ENCODE data around the gene PTGES3L. TPM values are rescaled to one million over a fixed set of nuclear protein-coding genes. Genes with fewer than 3 reads are reported as not detected.

PTGES3L gene
- total RNA-seq, 1 donor from 2014 or later = 1.4 TPM

DNA sequence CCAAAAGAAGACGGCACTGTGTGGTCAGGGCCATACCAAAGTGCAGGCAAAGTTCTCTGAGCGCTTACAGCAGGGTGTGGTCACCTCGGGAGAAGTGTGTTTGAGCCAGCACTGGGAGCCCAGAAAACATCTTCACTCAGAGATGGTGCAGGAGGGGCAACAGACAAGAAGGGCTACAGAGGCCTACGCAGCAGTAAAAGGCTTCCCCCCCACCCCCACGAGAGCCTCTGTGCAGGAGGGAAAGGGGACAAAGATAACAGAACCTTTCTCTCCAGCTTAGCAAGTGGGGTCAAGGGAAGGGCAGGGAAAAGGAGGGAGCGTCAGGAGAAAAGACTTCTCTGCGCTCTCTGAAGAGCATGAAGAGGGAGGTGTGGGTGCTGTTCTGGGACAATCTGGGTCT is 39.5 kb upstream of the PTGES3L start:
- no peak overlapping the region for H3K27ac Mint-ChIP-seq
- intact Hi-C loops (cut with micrococcal nuclease) = no loop called here
- H3K27me3 Mint-ChIP-seq = peaks cover 4% of the 10 kb centered on the region
- peaks cover 2% of the 10 kb centered on the region for H3K36me3 Mint-ChIP-seq (ENCODE audit: low read depth)
- peaks cover 23% of the 10 kb centered on the region for H3K4me1 Mint-ChIP-seq
- H3K9me3 Mint-ChIP-seq = no peaks in the 10 kb centered on the region
- no peak for DNase-seq
- H3K4me3 Mint-ChIP-seq = peak overlapping the region; percentile 5

- intact Hi-C loops (cut with micrococcal nuclease) = no loop called here
- Mint-ChIP-seq H3K36me3 (ENCODE audit: low read depth) (peaks cover 7% of the 10 kb centered on the region), H3K27ac (no peak overlapping the region), H3K4me3 (no peak overlapping the region), H3K9me3 (no peaks in the 10 kb centered on the region), H3K27me3 (peaks cover 2% of the 10 kb centered on the region), H3K4me1 (peaks cover 21% of the 10 kb centered on the region)
- DNase-seq = no peak
These were observed 39.1 kb upstream of the PTGES3L start for GRCh38 chr17:43018932-43019331.

GRCh38 chr17:43018008-43018853 is 38.4 kb upstream of the PTGES3L start:
- Mint-ChIP-seq H3K9me3 (no peaks in the 10 kb centered on the region), H3K27me3 (peaks cover 2% of the 10 kb centered on the region), H3K4me3 (no peak overlapping the region), H3K27ac (no peak overlapping the region), H3K4me1 (peaks cover 21% of the 10 kb centered on the region), H3K36me3 (ENCODE audit: low read depth) (peaks cover 12% of the 10 kb centered on the region)
- peak; percentile 83 for DNase-seq
- intact Hi-C loops (cut with micrococcal nuclease) = no loop called here

GRCh38 chr17:43016216-43016615 is 36.3 kb upstream of the PTGES3L start:
- DNase-seq = no peak
- H3K27me3 Mint-ChIP-seq = peaks cover under 1% of the 10 kb centered on the region
- peaks cover 22% of the 10 kb centered on the region for H3K4me1 Mint-ChIP-seq
- H3K27ac Mint-ChIP-seq = no peak overlapping the region
- peaks cover 24% of the 10 kb centered on the region for H3K36me3 Mint-ChIP-seq (ENCODE audit: low read depth)
- H3K9me3 Mint-ChIP-seq = no peaks in the 10 kb centered on the region
- H3K4me3 Mint-ChIP-seq = no peak overlapping the region
- intact Hi-C loops (cut with micrococcal nuclease) = no loop called here

- Mint-ChIP-seq H3K4me1 (peaks cover 20% of the 10 kb centered on the region), H3K4me3 (no peak overlapping the region), H3K36me3 (ENCODE audit: low read depth) (peaks cover 26% of the 10 kb centered on the region), H3K27ac (no peak overlapping the region), H3K27me3 (no peaks in the 10 kb centered on the region), H3K9me3 (no peaks in the 10 kb centered on the region)
- intact Hi-C loops (cut with micrococcal nuclease) = no loop called here
- DNase-seq = no peak
These were observed 35.7 kb upstream of the PTGES3L start for GRCh38 chr17:43015579-43015978.

GRCh38 chr17:43014649-43015542 is 35.0 kb upstream of the PTGES3L start:
- H3K27me3 Mint-ChIP-seq = no peaks in the 10 kb centered on the region
- peak overlapping the region; percentile 20 for H3K27ac Mint-ChIP-seq
- intact Hi-C loops (cut with micrococcal nuclease) = no loop called here
- H3K4me3 Mint-ChIP-seq = no peak overlapping the region
- H3K9me3 Mint-ChIP-seq = no peaks in the 10 kb centered on the region
- H3K36me3 Mint-ChIP-seq (ENCODE audit: low read depth) = peaks cover 28% of the 10 kb centered on the region
- no peak for DNase-seq
- H3K4me1 Mint-ChIP-seq = peaks cover 25% of the 10 kb centered on the region

- H3K27ac Mint-ChIP-seq = peak overlapping the region; percentile 20
- no peak overlapping the region for H3K4me3 Mint-ChIP-seq
- no peaks in the 10 kb centered on the region for H3K9me3 Mint-ChIP-seq
- H3K27me3 Mint-ChIP-seq = no peaks in the 10 kb centered on the region
- no peak for DNase-seq
- intact Hi-C loops (cut with micrococcal nuclease) = no loop called here
- H3K36me3 Mint-ChIP-seq (ENCODE audit: low read depth) = peaks cover 28% of the 10 kb centered on the region
- H3K4me1 Mint-ChIP-seq = peaks cover 19% of the 10 kb centered on the region
These were observed 34.3 kb upstream of the PTGES3L start for GRCh38 chr17:43014020-43014648.

GRCh38 chr17:43013296-43013695 is 33.4 kb upstream of the PTGES3L start:
- intact Hi-C loops (cut with micrococcal nuclease) = no loop called here
- no peaks in the 10 kb centered on the region for H3K27me3 Mint-ChIP-seq
- no peak overlapping the region for H3K27ac Mint-ChIP-seq
- H3K9me3 Mint-ChIP-seq = no peaks in the 10 kb centered on the region
- H3K4me1 Mint-ChIP-seq = peaks cover 16% of the 10 kb centered on the region
- H3K36me3 Mint-ChIP-seq (ENCODE audit: low read depth) = peaks cover 28% of the 10 kb centered on the region
- DNase-seq = no peak
- no peak overlapping the region for H3K4me3 Mint-ChIP-seq

DNA sequence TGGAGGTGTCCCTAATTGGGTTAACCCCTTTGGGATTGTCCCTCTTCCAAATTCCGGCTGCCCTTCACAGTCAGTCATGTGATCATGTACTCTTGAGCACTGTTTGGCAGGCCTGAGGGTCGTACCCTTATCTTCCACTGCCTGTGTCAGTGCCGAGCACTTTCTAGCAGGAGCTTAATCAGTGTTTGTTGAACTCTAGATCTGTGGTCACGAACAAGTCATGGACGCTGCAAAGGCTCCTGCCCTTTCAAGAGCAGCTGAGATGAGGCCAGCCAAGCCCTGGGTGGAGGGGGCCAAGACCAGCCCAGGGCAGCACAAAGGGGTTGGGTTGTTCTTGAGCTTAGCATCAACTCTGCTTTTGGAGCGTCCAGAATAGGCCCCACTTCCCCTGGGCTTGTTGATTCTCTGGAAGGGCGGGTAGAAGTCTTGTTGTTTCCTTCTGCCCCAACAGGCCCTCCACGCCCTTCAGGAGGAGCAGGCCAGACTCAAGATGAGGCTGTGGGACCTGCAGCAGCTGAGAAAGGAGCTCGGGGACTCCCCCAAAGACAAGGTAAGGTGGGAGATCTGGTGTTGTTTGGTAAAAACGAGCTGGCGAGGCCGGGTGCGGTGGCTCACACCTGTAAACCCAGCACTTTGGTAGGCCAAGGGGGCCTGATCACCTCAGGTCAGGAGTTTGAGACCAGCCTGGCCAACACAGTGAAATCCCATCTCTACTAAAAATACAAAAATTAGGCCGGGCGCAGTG is 32.0 kb upstream of the PTGES3L start:
- no peak overlapping the region for H3K27ac Mint-ChIP-seq
- peaks cover 16% of the 10 kb centered on the region for H3K4me1 Mint-ChIP-seq
- intact Hi-C loops (cut with micrococcal nuclease) = no loop called here
- no peak for DNase-seq
- H3K4me3 Mint-ChIP-seq = no peak overlapping the region
- H3K36me3 Mint-ChIP-seq (ENCODE audit: low read depth) = peaks cover 28% of the 10 kb centered on the region
- no peaks in the 10 kb centered on the region for H3K27me3 Mint-ChIP-seq
- H3K9me3 Mint-ChIP-seq = no peaks in the 10 kb centered on the region

DNA sequence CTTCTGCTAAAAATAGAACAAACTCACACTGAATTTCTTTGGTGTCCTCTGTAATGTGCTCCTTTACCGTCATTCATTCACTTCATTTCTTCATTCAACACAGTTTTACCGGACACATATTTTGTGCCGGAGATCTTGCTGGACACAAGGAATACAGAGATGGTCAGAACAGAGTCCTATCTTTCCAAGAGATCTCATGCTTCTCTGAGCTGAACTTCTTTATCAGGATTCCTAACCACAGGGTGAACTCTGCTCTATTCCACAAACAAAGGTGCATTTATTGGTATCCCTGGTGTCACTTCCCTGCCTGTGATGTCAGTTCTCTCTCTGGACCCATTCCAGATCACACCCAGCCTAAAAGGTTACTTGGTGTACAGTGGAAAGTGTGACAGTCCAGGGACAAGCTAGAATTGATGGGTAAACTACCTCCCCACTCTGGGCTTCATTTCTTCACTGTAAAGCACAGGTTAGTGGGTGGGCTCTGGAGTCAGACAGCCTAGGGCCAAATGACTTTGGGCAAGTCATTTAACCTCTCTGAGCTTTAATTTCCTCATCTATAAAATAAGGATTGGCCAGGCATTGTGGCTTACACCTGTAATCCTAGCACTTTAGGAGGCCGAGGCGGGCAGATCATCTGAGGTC is 30.9 kb upstream of the PTGES3L start:
- H3K27me3 Mint-ChIP-seq = no peaks in the 10 kb centered on the region
- intact Hi-C loops (cut with micrococcal nuclease) = no loop called here
- H3K4me3 Mint-ChIP-seq = no peak overlapping the region
- no peak for DNase-seq
- peaks cover 33% of the 10 kb centered on the region for H3K36me3 Mint-ChIP-seq (ENCODE audit: low read depth)
- no peaks in the 10 kb centered on the region for H3K9me3 Mint-ChIP-seq
- H3K4me1 Mint-ChIP-seq = peaks cover 22% of the 10 kb centered on the region
- H3K27ac Mint-ChIP-seq = peak overlapping the region; percentile 16

DNA sequence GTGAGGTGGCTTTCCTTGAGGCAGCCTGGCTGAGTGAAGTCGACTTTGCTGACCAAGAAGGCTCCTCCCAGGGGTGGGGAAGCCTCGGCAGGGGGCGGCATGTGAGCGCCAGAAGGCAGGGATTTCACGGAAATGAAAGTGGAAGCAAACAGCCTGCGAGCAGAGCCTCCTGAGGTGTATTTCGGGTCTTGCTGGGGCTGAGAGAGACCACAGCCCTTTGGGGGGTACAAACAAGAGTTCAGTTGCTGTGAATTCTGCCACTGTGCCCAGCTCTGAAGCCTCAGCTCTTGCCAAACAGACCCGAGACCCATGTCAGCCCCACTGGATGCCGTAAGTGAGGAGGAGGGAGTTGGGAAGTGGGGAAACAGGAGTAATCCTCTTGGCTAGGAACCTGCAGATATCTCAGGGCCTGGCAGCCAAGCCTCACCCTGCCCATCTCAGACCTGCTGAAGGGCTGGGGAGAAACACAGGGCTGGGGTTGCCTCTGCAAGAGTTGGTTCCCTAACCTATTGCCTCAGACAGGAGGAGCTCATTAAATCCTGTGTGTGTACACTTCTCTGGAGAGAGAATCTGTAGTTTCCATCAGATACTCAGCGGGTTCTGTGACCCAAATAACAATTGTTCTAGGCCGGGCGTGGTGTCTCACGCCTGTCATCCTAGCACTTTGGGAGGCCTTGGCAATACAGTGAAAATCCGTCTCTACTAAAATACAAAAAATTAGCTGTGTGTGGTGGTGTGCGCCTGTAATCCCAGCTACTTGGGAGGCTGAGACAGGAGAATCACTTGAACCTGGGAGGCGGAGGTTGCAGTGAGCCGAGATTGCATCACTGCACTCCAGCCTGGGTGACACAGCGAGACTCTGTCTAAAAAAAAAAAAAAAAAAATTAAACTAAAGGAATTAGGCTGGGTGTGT is 27.0 kb upstream of the PTGES3L start, which contains the start of gene IFI35:
TSS of gene IFI35 (plus strand) at position 146 of the 913 bp plus-strand sequence. CDS start at position 310, 164 bp downstream.
- peak; percentile 97 for DNase-seq
- intact Hi-C loops (cut with micrococcal nuclease) = loop anchor here (1.0 kb wide), 2 partner anchors 9 to 15 kb away; partner anchors contain the start of genes RPL27 and VAT1
- H3K36me3 Mint-ChIP-seq (ENCODE audit: low read depth) = peaks cover 40% of the 10 kb centered on the region
- peak within 1 kb of the TSS; percentile 99 for H3K27ac Mint-ChIP-seq
- H3K4me3 Mint-ChIP-seq = peak within 1 kb of the TSS; percentile 98
- H3K4me1 Mint-ChIP-seq = peaks cover 22% of the 10 kb centered on the region
- no peaks in the 10 kb centered on the region for H3K9me3 Mint-ChIP-seq
- no peaks in the 10 kb centered on the region for H3K27me3 Mint-ChIP-seq

DNA sequence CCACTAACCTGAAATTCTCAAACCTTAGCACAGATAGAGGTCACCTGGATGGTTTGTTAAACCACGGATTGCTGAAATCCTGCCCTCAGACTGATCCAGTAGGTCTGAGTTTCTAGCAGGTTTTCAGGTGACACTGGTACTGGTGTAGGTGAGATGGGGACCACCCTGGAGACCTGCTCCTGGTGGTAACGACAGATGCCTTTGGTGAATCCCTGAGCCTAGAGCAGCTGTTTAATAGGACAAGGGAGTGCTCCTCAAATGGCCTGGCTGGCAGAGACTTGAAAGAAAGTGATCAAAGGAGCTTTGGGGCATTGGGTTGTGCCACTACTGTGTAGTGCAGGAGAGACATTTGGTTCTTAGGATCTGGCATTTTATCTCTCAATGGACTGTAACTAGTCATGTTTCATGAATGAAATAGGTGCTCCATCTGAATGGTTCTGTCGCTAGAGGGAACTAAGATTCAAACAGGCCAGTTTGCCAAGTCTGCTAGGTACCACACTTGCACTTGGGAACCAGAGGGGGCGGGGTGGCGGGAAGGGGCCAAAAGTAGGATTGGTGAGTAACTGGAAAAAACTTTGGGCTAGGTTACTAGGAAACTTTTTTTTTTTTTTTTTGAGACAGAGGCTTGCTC is 23.8 kb upstream of the PTGES3L start:
- no peaks in the 10 kb centered on the region for H3K9me3 Mint-ChIP-seq
- no peaks in the 10 kb centered on the region for H3K27me3 Mint-ChIP-seq
- H3K4me3 Mint-ChIP-seq = no peak overlapping the region
- intact Hi-C loops (cut with micrococcal nuclease) = no loop called here
- peaks cover 20% of the 10 kb centered on the region for H3K4me1 Mint-ChIP-seq
- no peak for DNase-seq
- H3K36me3 Mint-ChIP-seq (ENCODE audit: low read depth) = peaks cover 59% of the 10 kb centered on the region
- peak overlapping the region; percentile 56 for H3K27ac Mint-ChIP-seq

Data from activated CD4-positive, alpha-beta T cell treated with anti-CD3 and anti-CD28 coated beads, Interleukin-2, amount 10 ng/mL, durations not matched to agents 24 days and 14 days (primary cell).